Measurements from ENCODE around the gene RIT2. TPM values are rescaled to one million over a fixed set of nuclear protein-coding genes. Genes with fewer than 3 reads are reported as not detected.

Gene RIT2
- total RNA-seq, 4 donors from 2014 or later = not detected

DNA sequence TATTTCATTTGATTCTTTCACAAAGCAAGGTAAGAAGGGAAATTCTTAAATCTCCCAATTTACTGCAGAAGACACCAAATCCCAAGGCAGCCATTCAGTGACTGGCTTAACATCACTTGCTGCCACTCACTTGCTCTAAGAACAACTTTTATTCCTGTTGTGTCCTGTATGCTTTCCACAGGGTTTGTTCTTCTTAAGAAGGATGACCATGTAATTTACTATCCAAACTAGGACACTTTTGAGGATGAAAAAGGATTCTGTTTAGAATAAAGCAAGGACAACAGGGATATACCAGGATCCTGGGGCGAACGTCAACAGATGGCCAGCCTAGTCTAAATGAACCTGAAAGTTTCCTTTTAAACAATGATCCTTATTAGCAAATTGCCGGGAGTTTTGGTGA lies 34.8 kb downstream of the RIT2 start:
- TF ChIP-seq, protein P1, sequence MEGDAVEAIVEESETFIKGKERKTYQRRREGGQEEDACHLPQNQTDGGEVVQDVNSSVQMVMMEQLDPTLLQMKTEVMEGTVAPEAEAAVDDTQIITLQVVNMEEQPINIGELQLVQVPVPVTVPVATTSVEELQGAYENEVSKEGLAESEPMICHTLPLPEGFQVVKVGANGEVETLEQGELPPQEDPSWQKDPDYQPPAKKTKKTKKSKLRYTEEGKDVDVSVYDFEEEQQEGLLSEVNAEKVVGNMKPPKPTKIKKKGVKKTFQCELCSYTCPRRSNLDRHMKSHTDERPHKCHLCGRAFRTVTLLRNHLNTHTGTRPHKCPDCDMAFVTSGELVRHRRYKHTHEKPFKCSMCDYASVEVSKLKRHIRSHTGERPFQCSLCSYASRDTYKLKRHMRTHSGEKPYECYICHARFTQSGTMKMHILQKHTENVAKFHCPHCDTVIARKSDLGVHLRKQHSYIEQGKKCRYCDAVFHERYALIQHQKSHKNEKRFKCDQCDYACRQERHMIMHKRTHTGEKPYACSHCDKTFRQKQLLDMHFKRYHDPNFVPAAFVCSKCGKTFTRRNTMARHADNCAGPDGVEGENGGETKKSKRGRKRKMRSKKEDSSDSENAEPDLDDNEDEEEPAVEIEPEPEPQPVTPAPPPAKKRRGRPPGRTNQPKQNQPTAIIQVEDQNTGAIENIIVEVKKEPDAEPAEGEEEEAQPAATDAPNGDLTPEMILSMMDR (IDR thresholded peaks at IDR 0.05 in 4 of 5, conservative IDR thresholded peaks at IDR 0.05 in 1 of 5) = no peak
- no peak for TF ChIP-seq POLR2A (IDR thresholded peaks at IDR 0.05)
- Histone ChIP-seq H3K27ac (no peak overlapping the region), H3K4me1 (no peaks in the 10 kb centered on the region), H3K4me3 (no peak overlapping the region), H3K27me3 (no peaks in the 10 kb centered on the region), H3K36me3 (no peaks in the 10 kb centered on the region), H3K9me3 (no peaks in the 10 kb centered on the region)
- DNase-seq (no peak), ATAC-seq (no peak)
- in situ Hi-C loops (cut with MboI; ENCODE audit: low sequenced_read_pairs in 4 of 4) (no loop called here), intact Hi-C loops (cut with DNase I; ENCODE audit: low total_unique reads) (no loop called here)

DNA sequence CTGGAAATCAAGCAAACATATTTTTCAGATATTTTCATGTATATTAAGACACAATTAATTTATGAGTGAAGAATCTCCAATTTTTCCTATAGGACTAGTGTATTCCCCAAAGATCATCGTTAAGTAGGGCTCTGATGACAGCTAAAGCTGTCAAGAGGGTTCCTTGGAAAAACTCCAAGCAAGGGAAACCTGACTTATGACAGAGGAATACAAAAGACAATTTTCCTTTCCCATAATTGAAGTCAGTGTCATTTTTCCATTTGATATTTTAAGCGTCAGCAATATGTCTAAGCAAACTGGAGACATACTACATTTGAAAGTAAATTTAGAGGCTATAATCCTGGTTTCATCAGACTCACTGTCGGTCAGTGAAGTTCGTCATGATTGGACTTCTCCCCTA lies 36.1 kb downstream of the RIT2 start:
- ATAC-seq (no peak), DNase-seq (no peak)
- no peak for TF ChIP-seq POLR2A (IDR thresholded peaks at IDR 0.05)
- TF ChIP-seq, protein P1 (IDR thresholded peaks at IDR 0.05 in 4 of 5, conservative IDR thresholded peaks at IDR 0.05 in 1 of 5) = no peak

DNA sequence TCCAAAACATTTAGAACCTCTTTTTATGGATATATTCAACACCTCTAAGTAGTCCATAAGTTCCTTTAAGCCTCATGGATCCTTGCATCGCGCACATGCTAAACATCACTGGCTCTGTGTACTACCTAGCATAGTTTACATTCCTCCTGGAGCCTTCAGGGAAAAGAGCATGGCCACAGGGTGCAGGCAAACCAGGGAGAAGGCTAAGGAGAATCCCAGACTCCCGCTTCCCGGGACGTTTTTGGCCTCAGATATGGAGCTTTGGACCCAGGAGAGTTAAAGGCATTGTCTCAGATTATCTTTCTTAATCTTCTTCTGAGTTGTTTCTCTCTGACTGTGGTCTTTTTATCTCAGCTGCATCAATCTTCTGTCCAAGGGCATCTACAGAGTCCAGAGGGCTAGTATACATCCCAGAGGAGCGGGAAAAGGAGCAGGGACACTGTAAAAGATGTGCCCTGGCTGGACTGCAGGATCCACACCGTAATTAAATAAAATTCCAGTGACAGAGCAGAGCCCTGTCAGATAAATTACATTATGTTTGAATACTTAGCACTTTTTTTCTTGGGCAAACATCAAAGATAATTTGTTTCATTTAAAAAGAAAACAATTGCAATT lies 36.9 kb downstream of the RIT2 start:
- DNase-seq (no peak), ATAC-seq (no peak)
- Histone ChIP-seq H3K4me3 (no peak overlapping the region), H3K27me3 (no peaks in the 10 kb centered on the region), H3K36me3 (no peaks in the 10 kb centered on the region), H3K9me3 (no peaks in the 10 kb centered on the region), H3K4me1 (no peaks in the 10 kb centered on the region), H3K27ac (no peak overlapping the region)
- intact Hi-C loops (cut with DNase I; ENCODE audit: low total_unique reads) = no loop called here
- in situ Hi-C loops (cut with MboI; ENCODE audit: low sequenced_read_pairs in 4 of 4) = no loop called here
- TF ChIP-seq, protein P1 (IDR thresholded peaks at IDR 0.05 in 4 of 5, conservative IDR thresholded peaks at IDR 0.05 in 1 of 5) = no peak
- TF ChIP-seq POLR2A (IDR thresholded peaks at IDR 0.05) = no peak

More for the DNA sequence above, 36.1 kb downstream of the RIT2 start:
- in situ Hi-C loops (cut with MboI; ENCODE audit: low sequenced_read_pairs in 4 of 4) = no loop called here
- no peaks in the 10 kb centered on the region for H3K9me3 ChIP-seq
- H3K27ac ChIP-seq = no peak overlapping the region
- H3K27me3 ChIP-seq = no peaks in the 10 kb centered on the region
- H3K4me3 ChIP-seq = no peak overlapping the region
- intact Hi-C loops (cut with DNase I; ENCODE audit: low total_unique reads) = no loop called here
- H3K36me3 ChIP-seq = no peaks in the 10 kb centered on the region
- no peaks in the 10 kb centered on the region for H3K4me1 ChIP-seq

- Histone ChIP-seq H3K4me3 (no peak overlapping the region), H3K9me3 (no peaks in the 10 kb centered on the region), H3K36me3 (no peaks in the 10 kb centered on the region), H3K27me3 (no peaks in the 10 kb centered on the region), H3K27ac (no peak overlapping the region), H3K4me1 (no peaks in the 10 kb centered on the region)
- in situ Hi-C loops (cut with MboI; ENCODE audit: low sequenced_read_pairs in 4 of 4) = no loop called here
- TF ChIP-seq POLR2A (IDR thresholded peaks at IDR 0.05) = no peak
- TF ChIP-seq, protein P1 (IDR thresholded peaks at IDR 0.05 in 4 of 5, conservative IDR thresholded peaks at IDR 0.05 in 1 of 5) = no peak
- intact Hi-C loops (cut with DNase I; ENCODE audit: low total_unique reads) = no loop called here
- DNase-seq (no peak), ATAC-seq (no peak)
Observed at GRCh38 chr18:43077510-43078308, 37.8 kb downstream of the RIT2 start.
